ENCODE measurements around the gene RELN. TPM values are rescaled to one million over a fixed set of nuclear protein-coding genes. Genes with fewer than 3 reads are reported as not detected.

RELN gene
- total RNA-seq, 1 experiment from 2014 or later = 0.20 TPM

- TF ChIP-seq IRF1 (CRISPR knock-in tag; IDR thresholded peaks at IDR 0.05) = no peak
- TF ChIP-seq RORB (CRISPR knock-in tag; IDR thresholded peaks at IDR 0.05) = no peak
- no peak for TF ChIP-seq AR (CRISPR knock-in tag; IDR thresholded peaks at IDR 0.05)
- TF ChIP-seq NR1H2 (CRISPR knock-in tag; IDR thresholded peaks at IDR 0.05) = no peak
- no peak for TF ChIP-seq GTF2I (CRISPR knock-in tag; conservative IDR thresholded peaks at IDR 0.05)
- TF ChIP-seq USF2 (CRISPR knock-in tag; IDR thresholded peaks at IDR 0.05) = no peak
- no peak for TF ChIP-seq NR3C1 (CRISPR knock-in tag; conservative IDR thresholded peaks at IDR 0.05; ENCODE audit: low read depth)
These were observed 556.7 kb downstream of the RELN start (continued) for GRCh38 chr7:103432712-103433111.

GRCh38 chr7:103425177-103425576, 564.3 kb downstream of the RELN start:
- Mint-ChIP-seq H3K36me3 (no peaks in the 10 kb centered on the region), H3K4me1 (no peaks in the 10 kb centered on the region)
- CTCF ChIA-PET = no interaction called here
- no peak for TF ChIP-seq ZNF281 (CRISPR knock-in tag; IDR thresholded peaks at IDR 0.05)
- no peak for TF ChIP-seq ZBTB43 (CRISPR knock-in tag; IDR thresholded peaks at IDR 0.05)
- no peak for TF ChIP-seq ETV6 (CRISPR knock-in tag; IDR thresholded peaks at IDR 0.05)
- TF ChIP-seq ZNF121 (CRISPR knock-in tag; IDR thresholded peaks at IDR 0.05) = no peak
- no peak for TF ChIP-seq ZNF263 (CRISPR knock-in tag; IDR thresholded peaks at IDR 0.05; ENCODE audit: low read depth)
- TF ChIP-seq JAZF1 (CRISPR knock-in tag; IDR thresholded peaks at IDR 0.05) = no peak
- no peak for TF ChIP-seq ZNF425 (CRISPR knock-in tag; conservative IDR thresholded peaks at IDR 0.05)
- no peak for TF ChIP-seq E2F5 (CRISPR knock-in tag; IDR thresholded peaks at IDR 0.05)
- TF ChIP-seq ZNF396 (CRISPR knock-in tag; IDR thresholded peaks at IDR 0.05; ENCODE audit: borderline replicate concordance) = no peak
- no peak for TF ChIP-seq CDX4 (CRISPR knock-in tag; IDR thresholded peaks at IDR 0.05; ENCODE audit: borderline replicate concordance)
- TF ChIP-seq ARID4B (CRISPR knock-in tag; IDR thresholded peaks at IDR 0.05; ENCODE audit: borderline replicate concordance) = no peak
- TF ChIP-seq CREM (CRISPR knock-in tag; IDR thresholded peaks at IDR 0.05) = no peak
- no peak for TF ChIP-seq NR3C1 (CRISPR knock-in tag; conservative IDR thresholded peaks at IDR 0.05; ENCODE audit: low read depth)
- no peak for TF ChIP-seq ZNF232 (CRISPR knock-in tag; IDR thresholded peaks at IDR 0.05)

More at GRCh38 chr7:103425177-103425576, 564.3 kb downstream of the RELN start:
- no peaks in the 10 kb centered on the region for H3K27me3 Mint-ChIP-seq (ENCODE audit: low read depth)
- H3K9me3 Mint-ChIP-seq = peaks cover 3% of the 10 kb centered on the region
- H3K27ac Mint-ChIP-seq = no peak overlapping the region
- DNase-seq (ENCODE audit: low spot score) = no peak
- ATAC-seq = no peak
- H3K4me3 Mint-ChIP-seq = no peak overlapping the region
- POLR2A ChIA-PET = no interaction called here
